ENCODE results near the gene LURAP1L.
"Not testable (repeated sequence)": the region's sequence is repeated elsewhere in the genome, so short reads cannot be mapped to it uniquely, and the experiment has no call there.

Gene LURAP1L

DNA sequence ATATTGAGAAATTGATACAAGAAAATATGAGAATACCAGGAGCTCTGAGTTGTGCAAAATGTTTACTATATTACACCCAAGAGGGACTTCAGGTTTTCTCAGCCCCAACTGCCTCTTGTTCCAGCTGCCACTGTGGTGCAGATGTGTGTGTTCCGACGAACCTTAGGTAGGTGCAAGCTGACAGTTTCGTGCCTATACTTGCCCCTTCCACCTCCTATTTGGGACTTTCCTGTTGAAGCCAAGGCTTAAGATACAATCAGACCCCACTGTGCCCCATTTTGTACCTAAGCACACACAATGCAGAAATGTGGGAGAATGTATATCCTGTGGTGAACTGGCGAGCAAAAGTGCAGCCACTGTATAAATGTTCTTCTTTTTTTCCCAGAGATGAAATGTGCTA, 80.2 kb downstream of the LURAP1L start:
- ATAC-seq (replicated peaks; ENCODE audit: extremely low read depth, poor library complexity, severe bottlenecking), result no peak
- DNase-seq (ENCODE audit: low spot score in 2 of 2), result no peak
- H3K27ac Mint-ChIP-seq (ENCODE audit: low read depth), result no peak overlapping the region
- H3K27me3 Mint-ChIP-seq, result no peaks in the 10 kb centered on the region
- no peaks in the 10 kb centered on the region for H3K4me1 Mint-ChIP-seq
- H3K9me3 Mint-ChIP-seq, result peaks cover 15% of the 10 kb centered on the region
- no peaks in the 10 kb centered on the region for H3K36me3 Mint-ChIP-seq (ENCODE audit: insufficient read depth)
- no peak overlapping the region for H3K4me3 Mint-ChIP-seq

DNA sequence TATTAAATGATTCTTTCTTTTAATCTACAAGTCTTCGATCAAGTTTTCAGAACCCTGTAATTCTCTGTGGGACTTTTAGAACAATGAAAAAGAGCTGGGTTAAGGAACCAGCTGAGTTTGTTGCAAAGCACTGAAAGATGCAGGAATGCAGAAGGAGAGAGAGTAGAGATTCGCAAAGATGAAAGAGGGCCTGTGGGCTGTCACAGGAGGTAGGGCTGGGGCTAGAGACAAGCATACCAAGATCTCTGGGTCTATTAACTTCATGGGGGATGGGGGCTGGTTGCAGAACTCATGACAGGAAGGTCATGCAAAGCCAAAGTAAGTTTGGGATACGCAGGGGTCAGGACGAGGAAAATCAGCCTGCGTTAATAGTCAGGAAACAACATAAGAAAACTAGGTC, 81.8 kb downstream of the LURAP1L start:
- no peak for ATAC-seq (replicated peaks; ENCODE audit: extremely low read depth, poor library complexity, severe bottlenecking)
- peaks cover 15% of the 10 kb centered on the region for H3K9me3 Mint-ChIP-seq
- DNase-seq (ENCODE audit: low spot score in 2 of 2), result no peak

DNA sequence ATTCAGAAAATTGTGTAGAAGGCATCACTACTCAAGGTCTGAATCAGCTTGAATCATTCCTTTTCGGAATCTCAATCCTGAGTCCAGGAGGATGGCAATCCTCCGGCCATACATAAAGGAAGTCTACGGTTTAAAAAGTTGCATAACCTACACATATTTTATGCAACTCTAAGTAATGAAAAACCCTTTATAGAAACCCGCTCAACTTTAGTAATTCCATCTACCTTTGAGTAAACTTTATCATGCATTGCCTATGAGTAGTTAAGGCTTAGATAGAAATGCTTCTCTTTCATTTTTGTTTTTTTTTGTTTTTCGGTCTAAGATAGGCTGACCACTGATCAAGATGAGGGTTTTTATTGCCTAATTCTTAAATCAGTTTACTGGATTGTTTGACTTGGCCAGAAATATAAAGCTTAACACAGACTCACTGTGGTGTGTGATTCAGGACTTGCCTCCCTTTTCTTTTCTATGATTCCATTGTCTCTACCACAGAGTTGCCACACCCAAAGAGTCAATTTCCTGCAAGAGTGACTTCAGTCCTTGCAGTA, 85.0 kb downstream of the LURAP1L start:
- Mint-ChIP-seq H3K27me3 (no peaks in the 10 kb centered on the region), H3K4me1 (no peaks in the 10 kb centered on the region), H3K36me3 (ENCODE audit: insufficient read depth) (no peaks in the 10 kb centered on the region), H3K27ac (ENCODE audit: low read depth) (no peak overlapping the region), H3K9me3 (peaks cover 6% of the 10 kb centered on the region), H3K4me3 (no peak overlapping the region)
- DNase-seq (ENCODE audit: low spot score in 2 of 2) (no peak), ATAC-seq (replicated peaks; ENCODE audit: extremely low read depth, poor library complexity, severe bottlenecking) (no peak)

More for the DNA sequence above, 81.8 kb downstream of the LURAP1L start:
- Mint-ChIP-seq H3K27ac (ENCODE audit: low read depth) (no peak overlapping the region), H3K27me3 (no peaks in the 10 kb centered on the region), H3K36me3 (ENCODE audit: insufficient read depth) (no peaks in the 10 kb centered on the region), H3K4me3 (no peak overlapping the region), H3K4me1 (no peaks in the 10 kb centered on the region)

DNA sequence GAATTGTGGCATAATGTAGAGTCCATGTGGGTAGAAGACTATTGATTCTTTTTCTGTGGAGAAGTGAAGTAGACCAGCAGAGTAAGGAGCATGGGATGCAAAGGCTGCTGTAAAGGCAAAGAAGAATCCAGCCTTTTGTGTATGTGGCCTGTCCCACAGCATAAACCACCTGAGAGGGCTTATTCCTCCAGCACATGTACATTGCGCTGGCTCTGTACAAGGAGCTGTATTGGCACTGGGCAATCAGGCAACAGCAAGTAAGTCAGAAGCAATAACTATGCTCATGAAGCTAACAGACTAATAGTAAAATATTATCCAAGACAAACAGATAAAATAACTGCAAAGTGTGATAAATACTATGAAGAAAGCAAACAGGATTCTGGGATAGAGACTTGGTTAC, 86.2 kb downstream of the LURAP1L start:
- H3K36me3 Mint-ChIP-seq (ENCODE audit: insufficient read depth), result no peaks in the 10 kb centered on the region
- H3K4me3 Mint-ChIP-seq, result no peak overlapping the region
- peaks cover 14% of the 10 kb centered on the region for H3K9me3 Mint-ChIP-seq
- no peak for DNase-seq (ENCODE audit: low spot score in 2 of 2)
- no peaks in the 10 kb centered on the region for H3K27me3 Mint-ChIP-seq
- H3K4me1 Mint-ChIP-seq, result no peaks in the 10 kb centered on the region
- H3K27ac Mint-ChIP-seq (ENCODE audit: low read depth), result no peak overlapping the region
- no peak for ATAC-seq (replicated peaks; ENCODE audit: extremely low read depth, poor library complexity, severe bottlenecking)

DNA sequence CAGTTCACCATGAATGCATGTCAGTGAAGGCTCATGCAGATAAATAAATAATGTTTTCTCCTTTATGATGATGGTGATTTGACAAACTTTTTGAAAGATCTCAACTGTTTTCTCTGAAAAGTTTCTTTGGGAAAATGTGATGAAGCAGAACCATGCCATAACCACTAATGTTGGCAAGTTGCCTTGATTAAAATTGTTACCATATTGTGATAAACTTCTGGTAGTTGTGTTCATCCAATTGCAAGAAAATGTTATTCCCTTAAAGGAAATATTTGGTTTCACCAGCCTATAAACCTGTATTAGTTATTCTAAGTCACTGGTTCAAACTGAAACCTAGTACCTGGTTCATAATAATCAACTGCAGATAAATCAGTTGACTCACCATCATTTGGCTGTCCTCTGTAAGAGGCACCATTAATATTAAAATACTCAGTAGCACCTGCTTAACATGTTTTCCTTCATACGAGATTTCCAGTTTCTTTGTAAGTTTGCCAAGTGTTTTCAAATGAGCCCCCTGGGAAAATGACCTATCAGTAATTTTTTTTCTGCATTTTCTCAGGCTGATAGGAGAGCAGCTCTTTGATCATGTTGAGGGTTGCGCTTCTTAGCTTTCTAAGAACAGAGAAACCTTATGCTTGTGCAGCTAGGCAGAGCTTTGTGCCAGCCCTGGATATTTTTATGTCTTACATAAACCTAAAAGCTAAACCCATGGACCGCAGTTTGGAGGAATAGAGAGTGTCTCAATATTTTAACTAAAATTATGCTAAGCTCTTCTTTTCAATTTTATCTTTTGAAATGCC, 88.0 kb downstream of the LURAP1L start:
- H3K4me1 Mint-ChIP-seq, result no peaks in the 10 kb centered on the region
- peaks cover 21% of the 10 kb centered on the region for H3K9me3 Mint-ChIP-seq
- no peaks in the 10 kb centered on the region for H3K36me3 Mint-ChIP-seq (ENCODE audit: insufficient read depth)
- H3K27me3 Mint-ChIP-seq, result no peaks in the 10 kb centered on the region
- H3K27ac Mint-ChIP-seq (ENCODE audit: low read depth), result no peak overlapping the region
- H3K4me3 Mint-ChIP-seq, result no peak overlapping the region
- no peak for DNase-seq (ENCODE audit: low spot score in 2 of 2)
- ATAC-seq (replicated peaks; ENCODE audit: extremely low read depth, poor library complexity, severe bottlenecking), result no peak

DNA sequence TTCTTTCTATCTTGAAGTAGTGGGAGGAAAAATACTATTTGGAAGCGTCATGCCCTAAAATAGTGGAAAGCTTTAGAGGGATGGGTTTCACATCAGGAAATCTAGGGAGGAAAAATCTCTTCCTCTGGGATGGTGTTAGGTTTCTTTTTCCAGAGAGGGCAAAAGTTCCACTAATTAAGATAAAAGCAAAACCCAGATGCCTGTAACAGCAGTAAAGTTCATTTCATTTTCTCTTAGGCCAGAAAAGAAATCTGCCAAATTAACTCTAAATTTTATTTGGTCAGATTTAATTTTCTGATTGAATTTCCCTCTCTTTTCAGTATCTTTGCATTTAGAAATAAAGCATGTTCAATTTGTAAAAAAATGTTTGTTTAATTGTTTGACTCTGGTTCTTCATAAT, 88.8 kb downstream of the LURAP1L start:
- Mint-ChIP-seq H3K27ac (ENCODE audit: low read depth) (no peak overlapping the region), H3K27me3 (no peaks in the 10 kb centered on the region), H3K9me3 (peaks cover 28% of the 10 kb centered on the region), H3K4me3 (no peak overlapping the region), H3K36me3 (ENCODE audit: insufficient read depth) (no peaks in the 10 kb centered on the region), H3K4me1 (no peaks in the 10 kb centered on the region)
- DNase-seq (ENCODE audit: low spot score in 2 of 2) (no peak), ATAC-seq (replicated peaks; ENCODE audit: extremely low read depth, poor library complexity, severe bottlenecking) (no peak)

DNA sequence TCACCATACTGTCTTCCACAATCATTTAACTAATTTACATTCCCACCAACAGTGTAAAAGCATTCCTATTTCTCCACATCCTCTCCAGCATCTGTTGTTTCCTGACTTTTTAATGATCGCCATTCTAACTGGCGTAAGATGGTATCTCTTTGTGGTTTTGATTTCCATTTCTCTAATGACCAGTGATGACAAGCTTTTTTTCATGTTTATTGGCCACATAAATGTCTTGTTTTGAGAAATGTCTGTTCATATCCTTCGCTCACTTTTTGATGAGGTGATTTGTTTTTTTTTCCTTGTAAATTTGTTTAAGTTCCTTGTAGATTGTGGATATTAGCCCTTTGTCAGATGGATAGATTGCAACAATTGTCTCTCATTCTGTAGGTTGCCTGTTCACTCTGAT, 90.6 kb downstream of the LURAP1L start:
- not testable (repeated sequence) for DNase-seq (ENCODE audit: low spot score in 2 of 2); H3K36me3 Mint-ChIP-seq (ENCODE audit: insufficient read depth); H3K4me3 Mint-ChIP-seq; ATAC-seq (replicated peaks; ENCODE audit: extremely low read depth, poor library complexity, severe bottlenecking); H3K27me3 Mint-ChIP-seq; H3K4me1 Mint-ChIP-seq; H3K27ac Mint-ChIP-seq (ENCODE audit: low read depth)
- peaks cover 34% of the 10 kb centered on the region for H3K9me3 Mint-ChIP-seq
